MM.1S (cell line): Measurements from ENCODE around the gene LRPPRC.

ENCODE experiments used
- EZH2 ChIP-seq: fragments of 300-600 bp; sonication (generic); optimal IDR thresholded peaks from 2 replicates; pipeline ENCODE3; 2017; ENCODE audit warnings: low read depth, mild to moderate bottlenecking, antibody characterized with exemption, low read length, mixed read lengths
- EZH2phosphoT487 ChIP-seq: fragments of 300-600 bp; sonication (generic); IDR thresholded peaks from 2 replicates; pipeline ENCODE4 v1.6.1; 2018; ENCODE audit warnings: antibody characterized with exemption, low read length
- TF ChIP-seq, protein P1 (sequence below): fragments of 300-600 bp; sonication (generic); IDR thresholded peaks from 2 replicates; pipeline ENCODE4 v1.5.1; 2016; ENCODE audit warnings: antibody characterized with exemption, low read length, mixed read lengths

DNA sequence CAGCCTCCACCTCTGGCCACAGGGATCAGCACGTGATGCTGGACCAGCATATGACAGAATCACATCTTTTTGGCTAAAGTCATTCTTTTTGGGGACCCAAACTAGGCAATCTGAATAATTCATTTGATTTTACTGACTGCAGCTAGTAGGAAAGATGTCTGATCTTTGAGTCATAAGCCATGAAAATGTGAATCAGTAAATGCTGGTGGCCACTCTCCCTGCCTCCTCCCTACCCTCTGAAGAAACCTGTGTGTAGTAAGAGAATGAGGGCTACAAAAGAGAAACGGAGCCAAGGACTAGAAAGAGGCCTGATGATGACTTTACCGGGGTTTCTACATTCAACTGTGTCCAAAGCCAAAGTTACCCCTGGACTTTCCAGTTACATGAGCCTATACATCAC, 10.1 kb upstream of the LRPPRC start:
- TF ChIP-seq, protein P1, sequence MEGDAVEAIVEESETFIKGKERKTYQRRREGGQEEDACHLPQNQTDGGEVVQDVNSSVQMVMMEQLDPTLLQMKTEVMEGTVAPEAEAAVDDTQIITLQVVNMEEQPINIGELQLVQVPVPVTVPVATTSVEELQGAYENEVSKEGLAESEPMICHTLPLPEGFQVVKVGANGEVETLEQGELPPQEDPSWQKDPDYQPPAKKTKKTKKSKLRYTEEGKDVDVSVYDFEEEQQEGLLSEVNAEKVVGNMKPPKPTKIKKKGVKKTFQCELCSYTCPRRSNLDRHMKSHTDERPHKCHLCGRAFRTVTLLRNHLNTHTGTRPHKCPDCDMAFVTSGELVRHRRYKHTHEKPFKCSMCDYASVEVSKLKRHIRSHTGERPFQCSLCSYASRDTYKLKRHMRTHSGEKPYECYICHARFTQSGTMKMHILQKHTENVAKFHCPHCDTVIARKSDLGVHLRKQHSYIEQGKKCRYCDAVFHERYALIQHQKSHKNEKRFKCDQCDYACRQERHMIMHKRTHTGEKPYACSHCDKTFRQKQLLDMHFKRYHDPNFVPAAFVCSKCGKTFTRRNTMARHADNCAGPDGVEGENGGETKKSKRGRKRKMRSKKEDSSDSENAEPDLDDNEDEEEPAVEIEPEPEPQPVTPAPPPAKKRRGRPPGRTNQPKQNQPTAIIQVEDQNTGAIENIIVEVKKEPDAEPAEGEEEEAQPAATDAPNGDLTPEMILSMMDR: no peak
- TF ChIP-seq EZH2 (no peak), EZH2phosphoT487 (no peak)
